HCT116 (cell line): ENCODE data around the gene CNN2. TPM values are rescaled to one million over a fixed set of nuclear protein-coding genes. Genes with fewer than 3 reads are reported as not detected.

Experiments used
- ATAC-seq: fragments of 200-7000 bp; cut with Tn5 transposase; 2 replicates; pipeline ENCODE4 v1.9.1; 2020; ENCODE audit warnings: mild to moderate bottlenecking, moderate library complexity
- BruUV-seq: library from RNA; stranded (reverse); fragments of 400-500 nt; replicated peaks from 2 replicates; lab custom pipeline; 2021; lab: Mats Ljungman, UMichigan
- CTCF ChIA-PET: fragments of 300-600 bp; sonication (Branson Sonifier 250); formaldehyde crosslinking; loops from one replicate; lab custom pipeline; 2021; ENCODE audit warnings: antibody characterized with exemption; lab: Charles Lee
- POLR2A ChIA-PET: fragments of 300-600, 350-600 bp; sonication (Branson Sonifier 250); formaldehyde crosslinking; loops from one replicate; lab custom pipeline; 2021; ENCODE audit warnings: antibody characterized with exemption; lab: Charles Lee
- RAD21 ChIA-PET, 2 experiments: fragments of 300-600 bp; sonication (Branson Sonifier 250); formaldehyde crosslinking; loops; one replicate each; lab custom pipeline; 2023; ENCODE audit warnings: low total read pairs in 2 of 2; ENCODE audit not compliant: uncharacterized antibody in 2 of 2, unreplicated experiment in 2 of 2, low non-redundant PET in 1 of 2; lab: Charles Lee
- DNase-seq: peaks from one replicate; pipeline ENCODE4 v3.0.0-alpha.2; 2010; ENCODE audit warnings: low read depth, low spot score
- H2AFZ ChIP-seq: fragments of 200-600 bp; shearing (Covaris generic), sonication (generic); 2 replicates; pipeline ENCODE4 v1.6.1; 2017; ENCODE audit warnings: low read depth, mixed run types, mixed read lengths, antibody characterized with exemption, low read length; ENCODE audit not compliant: poor library complexity, severe bottlenecking
- H3K27ac ChIP-seq: 2 replicates; pipeline ENCODE4 v1.5.1; 2012; ENCODE audit warnings: low read depth, low read length
- H3K27me3 ChIP-seq: fragments of 200-600 bp; sonication (generic); 2 replicates; pipeline ENCODE4 v1.6.1; 2016; ENCODE audit warnings: mixed run types, low read length, mixed read lengths; ENCODE audit not compliant: insufficient read depth
- H3K36me3 ChIP-seq, 2 experiments: fragments of 200-500 bp in 1 of 2; fragments of 200-600 bp in 1 of 2; sonication (Bioruptor generic) in 1 of 2; sonication (generic) in 1 of 2; 2 replicates each; pipeline versions ENCODE4 v1.5.1 to v1.6.1; 2014 to 2016; ENCODE audit warnings: low read length in 2 of 2, inconsistent platforms in 1 of 2, mixed read lengths in 1 of 2, mixed run types in 1 of 2; ENCODE audit not compliant: insufficient read depth in 2 of 2, control insufficient read depth in 1 of 2
- H3K4me1 ChIP-seq, 2 experiments: fragments of 200-600 bp in 1 of 2; sonication (generic) in 1 of 2; 2 replicates each; pipeline versions ENCODE4 v1.5.1 to v1.6.1; 2012 to 2017; ENCODE audit warnings: low read length in 2 of 2, inconsistent platforms in 1 of 2, mild to moderate bottlenecking in 1 of 2, mixed read lengths in 1 of 2, mixed run types in 1 of 2, moderate library complexity in 1 of 2; ENCODE audit not compliant: insufficient read depth in 2 of 2, control insufficient read depth in 1 of 2
- H3K4me2 ChIP-seq: fragments of 200-600 bp; sonication (generic); 2 replicates; pipeline ENCODE4 v1.6.1; 2017; ENCODE audit warnings: mixed run types, low read length, mixed read lengths
- H3K4me3 ChIP-seq, 2 experiments: fragments of 200-600 bp in 1 of 2; sonication (generic) in 1 of 2; replicated peaks in 1 of 2; 2 replicates each; pipeline ENCODE4 v1.5.1; 2011 to 2016; ENCODE audit warnings: low read length in 2 of 2, control low read depth in 1 of 2, low read depth in 1 of 2, mild to moderate bottlenecking in 1 of 2, mixed read lengths in 1 of 2, mixed run types in 1 of 2
- H3K79me2 ChIP-seq: fragments of 200-600 bp; sonication (generic); 2 replicates; pipeline ENCODE4 v1.6.1; 2017; ENCODE audit warnings: mild to moderate bottlenecking, mixed run types, low read length, moderate library complexity, mixed read lengths; ENCODE audit not compliant: insufficient read depth
- H3K9ac ChIP-seq: fragments of 200-600 bp; sonication (generic); 2 replicates; pipeline ENCODE4 v1.6.1; 2016; ENCODE audit warnings: low read length, mixed read lengths
- H3K9me2 ChIP-seq: fragments of 200-600 bp; sonication (generic), shearing (Covaris generic); 2 replicates; pipeline ENCODE4 v1.6.1; 2017; ENCODE audit warnings: mixed run types, mild to moderate bottlenecking, moderate library complexity; ENCODE audit not compliant: insufficient read depth
- H3K9me3 ChIP-seq, 2 experiments: fragments of 200-500 bp in 1 of 2; fragments of 200-600 bp in 1 of 2; sonication (Bioruptor generic) in 1 of 2; sonication (generic) in 1 of 2; 2 replicates each; pipeline ENCODE4 v1.6.1; 2014 to 2017; ENCODE audit warnings: low read length in 2 of 2, mixed read lengths in 2 of 2, inconsistent platforms in 1 of 2, low read depth in 1 of 2, mild to moderate bottlenecking in 1 of 2, mixed run types in 1 of 2, moderate library complexity in 1 of 2; ENCODE audit not compliant: control insufficient read depth in 1 of 2, insufficient read depth in 1 of 2
- H4K20me1 ChIP-seq: fragments of 200-600 bp; sonication (generic), shearing (Covaris generic); 2 replicates; pipeline ENCODE4 v1.6.1; 2017; ENCODE audit warnings: mixed run types, mild to moderate bottlenecking, moderate library complexity; ENCODE audit not compliant: insufficient read depth
- EGR1 ChIP-seq: IDR thresholded peaks from 2 replicates; pipeline ENCODE4 v1.6.1; 2012; ENCODE audit warnings: low read depth
- EZH2 ChIP-seq: fragments of 200-600 bp; sonication (generic); IDR thresholded peaks from 2 replicates; pipeline ENCODE4 v1.6.1; 2017; ENCODE audit warnings: antibody characterized with exemption, mixed run types
- FOSL1 ChIP-seq: IDR thresholded peaks from 2 replicates; pipeline ENCODE4 v1.6.1; 2012; ENCODE audit warnings: low read depth
- JUND ChIP-seq: IDR thresholded peaks from 2 replicates; pipeline ENCODE4 v1.6.1; 2012
- POLR2A ChIP-seq: IDR thresholded peaks from 2 replicates; pipeline ENCODE4 v1.7.0; 2011; ENCODE audit warnings: borderline replicate concordance; ENCODE audit not compliant: insufficient read depth, insufficient read length; ENCODE audit errors: extremely low read depth
- REST ChIP-seq: IDR thresholded peaks from 2 replicates; pipeline ENCODE4 v1.6.1; 2012; ENCODE audit warnings: low read depth
- SIN3A ChIP-seq: IDR thresholded peaks from 2 replicates; pipeline ENCODE4 v1.6.1; 2012; ENCODE audit warnings: low read depth
- SP1 ChIP-seq: IDR thresholded peaks from 2 replicates; pipeline ENCODE4 v1.6.1; 2012; ENCODE audit warnings: low read depth
- SRF ChIP-seq: IDR thresholded peaks from 2 replicates; pipeline ENCODE4 v1.6.1; 2012; ENCODE audit warnings: low read depth
- YY1 ChIP-seq: IDR thresholded peaks from 2 replicates; pipeline ENCODE4 v1.6.1; 2011; ENCODE audit warnings: low read length, low read depth, moderate library complexity, mild to moderate bottlenecking; ENCODE audit not compliant: insufficient replicate concordance; ENCODE audit errors: extremely low read depth
- ZBTB33 ChIP-seq: IDR thresholded peaks from 2 replicates; pipeline ENCODE4 v1.6.1; 2011; ENCODE audit warnings: mild to moderate bottlenecking, low read length, moderate library complexity; ENCODE audit not compliant: insufficient replicate concordance; ENCODE audit errors: extremely low read depth
- intact Hi-C: fragments of 100-400 bp; cut with micrococcal nuclease; formaldehyde crosslinking; loops from 2 replicates; pipeline ENCODE4 v1.10.0; 2022
- total RNA-seq: library from RNA; stranded (reverse); gene quantifications from one replicate; pipeline ENCODE4 v1.2.1, GENCODE V29; 2021; ENCODE audit not compliant: unreplicated experiment

The CNN2 gene
- total RNA-seq, 1 experiment from 2014 or later = 212 TPM

GRCh38 chr19:1012334-1012733 lies 14.1 kb upstream of the CNN2 start:
- ATAC-seq (no peak), DNase-seq (no peak)
- no TSS peak for BruUV-seq
- Histone ChIP-seq H3K9me2 (no peaks in the 10 kb centered on the region), H3K27me3 (no peaks in the 10 kb centered on the region), H3K4me3 (no peak overlapping the region), H2AFZ (no peak overlapping the region), H4K20me1 (no peaks in the 10 kb centered on the region; the same call in 1 of the 2 replicates), H3K79me2 (peaks cover 44% of the 10 kb centered on the region), H3K27ac (no peak overlapping the region), H3K9me3 (no peaks in the 10 kb centered on the region), H3K4me1 (peaks cover 7 to 10% of the 10 kb centered on the region in 2 experiments)
- ChIA-PET RAD21 (no interaction called here), CTCF (no interaction called here), POLR2A (no interaction called here)
- intact Hi-C loops = no loop called here
- no peak for TF ChIP-seq SIN3A
- TF ChIP-seq ZBTB33 = no peak
- no peak for TF ChIP-seq EZH2
- TF ChIP-seq POLR2A = no peak
- no peak for TF ChIP-seq YY1
- TF ChIP-seq SRF = no peak
- no peak for TF ChIP-seq JUND
- TF ChIP-seq FOSL1 = no peak
- TF ChIP-seq EGR1 = no peak
- TF ChIP-seq SP1 = no peak
- no peak for TF ChIP-seq REST
- TF ChIP-seq, all 23 proteins: peak for 0
- Histone ChIP-seq H3K9ac (no peak overlapping the region), H3K36me3 (peaks cover 3 to 4% of the 10 kb centered on the region in 2 experiments; a peak in 2 of 4 replicates), H3K4me2 (no peak overlapping the region)
